HG02840 (cell line): ENCODE data around the gene C12orf75.

Experiments
- ATAC-seq: cut with Tn5 transposase; IDR thresholded peaks from one replicate; pipeline ENCODE4 v1.9.1; 2021; ENCODE audit warnings: mild to moderate bottlenecking, moderate library complexity, moderate number of reproducible peaks; ENCODE audit not compliant: unreplicated experiment, low FRiP score

C12orf75 gene

DNA sequence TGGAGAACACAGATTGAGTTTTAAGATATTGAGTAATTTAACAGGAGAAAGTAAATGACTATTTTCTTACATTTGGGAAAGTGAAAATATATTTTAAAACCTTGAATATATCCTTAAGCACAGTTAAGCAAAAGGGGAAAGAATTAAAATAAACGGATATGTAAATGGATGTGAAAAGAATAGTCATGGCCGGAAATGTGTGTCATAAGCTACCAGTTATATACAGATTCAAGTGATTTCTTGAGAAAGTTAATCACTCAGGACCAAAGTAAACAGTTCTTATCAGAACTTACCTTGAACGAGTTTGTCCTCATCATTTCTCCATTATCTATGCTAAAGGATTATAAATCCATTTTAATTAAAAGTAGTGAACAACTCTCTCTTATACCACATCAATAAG lies 33.4 kb downstream of the C12orf75 start:
- no peak for ATAC-seq

DNA sequence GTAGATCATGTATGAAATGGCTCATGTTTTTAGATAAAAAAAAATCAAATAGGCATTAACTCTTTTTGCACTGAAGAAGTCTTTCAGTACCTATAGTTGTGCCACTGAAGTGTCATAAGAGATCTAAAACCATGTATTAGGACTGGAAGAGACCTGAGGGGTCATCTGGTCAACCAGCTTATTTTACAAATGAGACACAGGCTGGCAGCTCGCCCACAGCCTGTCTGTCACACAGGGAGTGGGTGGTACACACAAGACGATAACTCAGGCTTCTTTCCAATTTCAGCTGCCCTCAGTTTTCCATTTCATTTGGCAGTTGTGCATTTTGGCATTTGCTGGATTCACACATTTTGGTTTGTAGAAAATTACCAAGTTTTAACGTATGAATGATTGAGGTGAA lies 34.7 kb downstream of the C12orf75 start:
- ATAC-seq: no peak

DNA sequence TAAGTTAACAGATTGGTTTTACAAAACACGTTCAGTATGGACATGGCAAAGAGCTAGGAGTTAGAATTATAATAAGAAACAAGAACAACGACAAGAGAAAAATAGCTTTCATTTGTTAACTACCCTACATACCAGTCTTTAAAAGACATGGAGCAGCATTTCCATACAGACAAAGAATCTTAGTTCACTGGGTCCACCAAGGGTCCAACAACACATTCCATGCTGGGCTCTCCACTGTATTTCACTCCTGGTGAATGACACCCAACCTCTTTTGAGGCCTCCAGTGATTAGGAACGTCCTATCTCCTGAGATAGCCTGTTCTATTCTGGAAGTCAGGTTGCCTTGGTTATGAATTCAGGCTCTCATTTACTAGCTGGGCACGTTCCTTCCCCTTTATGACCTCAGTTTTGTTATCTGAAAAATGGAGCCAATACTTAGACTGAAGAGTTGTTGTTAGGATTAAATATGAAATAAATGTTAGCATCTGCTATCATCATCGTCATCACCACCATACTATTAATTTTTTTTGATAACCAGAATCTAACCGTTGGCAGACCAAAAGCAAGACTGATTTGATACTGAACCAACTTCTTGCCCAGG lies 37.7 kb downstream of the C12orf75 start:
- no peak for ATAC-seq

DNA sequence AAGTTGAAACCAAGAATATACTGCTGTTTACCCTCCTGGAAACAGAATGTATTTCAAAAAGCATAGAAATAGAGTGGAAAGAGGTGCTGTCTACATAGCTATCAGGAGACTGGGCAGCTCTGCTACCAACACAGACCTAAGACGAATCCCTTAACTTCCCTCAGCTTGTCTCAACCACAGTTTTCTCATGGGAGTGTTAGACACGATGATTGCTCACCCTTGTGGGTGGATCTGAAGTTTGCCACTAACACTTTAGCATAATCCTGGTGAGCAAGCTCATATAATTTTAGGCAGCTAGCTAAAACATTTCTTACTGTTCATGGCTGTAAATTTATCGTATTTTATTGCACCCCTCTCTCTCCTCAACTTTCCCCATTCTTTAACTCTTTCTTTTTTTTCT lies 38.5 kb downstream of the C12orf75 start:
- no peak for ATAC-seq

DNA sequence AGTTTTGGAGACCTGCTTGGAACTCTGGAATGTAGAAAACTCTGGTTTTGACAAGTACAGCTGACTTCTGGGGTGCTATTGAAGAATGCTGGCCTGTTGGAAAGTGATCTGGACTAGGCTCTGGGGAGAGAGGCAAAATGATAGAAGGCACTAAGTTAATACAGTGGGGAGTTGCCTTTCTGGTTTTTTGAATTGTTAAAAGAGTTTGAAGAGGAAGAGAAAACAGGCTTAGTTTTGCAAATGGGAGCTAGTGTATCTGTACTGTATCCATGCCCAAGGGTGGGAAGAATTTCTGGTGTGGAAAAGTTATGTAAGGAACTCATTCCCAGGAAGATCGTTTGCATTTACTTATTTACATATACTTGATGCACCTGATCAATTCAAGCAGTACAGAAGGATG lies 43.8 kb downstream of the C12orf75 start:
- ATAC-seq: no peak

DNA sequence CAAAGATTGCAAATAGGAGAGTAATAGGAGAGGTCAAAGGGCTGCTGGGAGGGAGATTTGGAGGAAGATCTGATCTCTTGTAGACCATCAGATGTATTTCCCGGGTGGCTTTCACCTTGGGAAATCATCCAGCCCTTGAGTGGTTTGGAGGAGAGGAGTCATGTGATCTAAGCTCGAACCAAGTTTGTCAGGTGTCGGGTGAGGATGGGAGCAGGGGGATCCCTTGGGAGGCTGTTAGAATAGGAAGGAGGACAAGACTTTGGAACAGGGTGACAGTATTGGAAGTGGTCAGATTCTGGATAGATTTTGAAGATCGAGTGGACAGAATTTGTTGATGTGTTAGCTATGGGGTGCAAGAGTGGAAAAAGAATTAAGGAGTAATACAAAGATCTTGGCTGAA lies 46.6 kb downstream of the C12orf75 start:
- no peak for ATAC-seq

DNA sequence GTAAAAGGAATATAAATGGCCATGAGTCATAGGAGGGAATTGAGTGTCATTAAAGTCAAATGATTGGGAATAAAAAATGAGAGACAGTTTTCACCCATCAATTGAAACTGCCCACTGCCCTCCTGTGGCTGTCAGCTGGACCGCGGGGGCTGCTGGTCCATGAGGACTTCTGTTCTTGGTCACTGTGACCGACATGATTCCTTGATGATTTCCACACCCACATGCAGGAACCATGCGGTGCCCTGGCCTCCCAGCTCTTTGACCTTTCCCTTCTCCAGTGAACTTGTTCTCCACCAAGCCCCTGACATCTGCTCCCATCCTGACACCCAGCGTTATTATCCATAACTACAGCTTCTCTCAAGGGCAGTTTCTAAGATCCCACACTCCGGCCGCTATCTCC lies 48.4 kb downstream of the C12orf75 start:
- ATAC-seq: no peak

DNA sequence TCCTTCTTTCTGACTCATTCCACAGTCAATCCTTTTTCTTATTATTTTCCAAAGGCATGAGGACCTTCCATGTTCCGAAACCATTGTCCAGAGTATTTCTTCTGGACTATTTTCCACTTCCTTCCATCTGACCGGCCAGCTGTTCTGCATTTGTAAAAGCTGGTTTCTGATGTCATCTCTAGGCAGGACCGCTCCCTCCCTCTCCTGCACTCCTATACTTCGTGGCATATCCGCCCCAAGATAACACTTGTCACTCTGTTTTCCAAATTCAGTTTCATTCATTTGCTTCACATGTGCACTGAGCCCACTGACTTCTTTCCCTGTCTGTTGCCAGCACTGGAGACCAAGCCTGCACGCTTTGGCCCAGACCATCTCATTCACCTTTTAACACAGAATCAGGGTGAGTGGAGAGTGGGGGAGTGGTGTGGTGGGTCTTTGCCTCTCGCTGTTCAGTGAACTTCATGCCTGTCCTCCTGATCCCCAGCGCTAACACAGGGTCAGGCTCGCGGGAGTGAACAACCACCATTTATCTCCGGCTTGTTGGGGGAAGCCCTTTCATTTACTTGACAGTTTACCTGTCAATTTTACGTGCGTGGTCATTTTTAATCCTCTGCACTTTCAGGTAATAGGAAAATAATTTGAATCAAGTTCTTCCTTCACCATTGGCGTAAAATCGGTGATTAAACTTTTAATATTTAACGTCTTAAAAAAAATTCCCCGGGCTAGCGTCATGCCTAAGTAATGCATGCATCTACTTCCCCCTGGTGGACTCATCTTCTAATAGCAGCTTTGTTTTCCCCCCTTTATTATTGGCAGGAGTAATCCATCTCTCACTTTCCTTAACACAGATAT lies 52.5 kb downstream of the C12orf75 start:
- ATAC-seq: no peak

DNA sequence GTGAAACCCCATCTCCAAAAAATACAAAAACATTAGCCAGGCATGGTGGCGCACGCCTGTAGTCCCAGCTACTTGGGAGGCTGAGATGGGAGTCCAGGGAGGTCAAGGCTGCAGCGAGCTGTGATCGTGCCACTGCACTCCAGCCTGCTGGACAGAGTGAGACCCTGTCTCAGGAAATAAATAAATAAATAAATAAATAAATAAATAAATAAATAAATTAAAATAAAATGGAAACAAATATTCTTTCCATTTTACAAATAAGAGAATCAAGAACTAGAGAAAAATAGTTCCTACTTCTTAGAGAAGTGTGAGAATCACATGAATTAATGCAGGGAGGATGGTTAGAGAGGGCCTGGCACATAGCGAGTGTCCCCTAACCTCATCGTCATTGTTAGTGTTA lies 53.7 kb downstream of the C12orf75 start:
- no peak for ATAC-seq

DNA sequence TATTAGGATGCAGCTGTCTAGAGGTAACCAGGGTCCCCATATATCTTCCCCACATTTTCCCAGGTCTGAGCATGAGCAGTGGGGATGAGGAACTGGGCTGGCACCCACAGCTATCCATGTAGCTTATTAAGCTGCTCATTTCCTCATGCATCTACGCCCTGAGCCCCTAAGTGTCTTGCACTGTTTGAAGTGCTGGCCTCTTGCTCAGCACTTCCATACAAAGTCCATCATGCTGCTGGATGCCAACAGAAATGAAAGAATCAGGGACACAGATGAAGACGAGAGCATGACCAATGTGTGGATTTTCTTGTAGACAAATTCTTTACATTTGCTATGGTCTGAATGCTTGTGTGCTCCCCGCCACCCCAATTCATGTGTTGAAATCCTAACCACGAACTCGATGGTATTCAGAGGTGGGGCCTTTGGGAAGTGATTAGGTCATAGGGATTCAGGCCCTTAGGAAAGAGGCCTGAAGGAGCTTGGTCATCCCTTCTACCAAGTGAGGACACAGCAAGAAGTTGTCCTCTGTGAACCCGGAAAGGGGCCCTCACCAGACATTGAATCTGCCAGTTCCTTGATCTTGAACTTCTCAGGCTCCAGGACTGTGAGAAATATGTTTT lies 54.5 kb downstream of the C12orf75 start:
- ATAC-seq: no peak

DNA sequence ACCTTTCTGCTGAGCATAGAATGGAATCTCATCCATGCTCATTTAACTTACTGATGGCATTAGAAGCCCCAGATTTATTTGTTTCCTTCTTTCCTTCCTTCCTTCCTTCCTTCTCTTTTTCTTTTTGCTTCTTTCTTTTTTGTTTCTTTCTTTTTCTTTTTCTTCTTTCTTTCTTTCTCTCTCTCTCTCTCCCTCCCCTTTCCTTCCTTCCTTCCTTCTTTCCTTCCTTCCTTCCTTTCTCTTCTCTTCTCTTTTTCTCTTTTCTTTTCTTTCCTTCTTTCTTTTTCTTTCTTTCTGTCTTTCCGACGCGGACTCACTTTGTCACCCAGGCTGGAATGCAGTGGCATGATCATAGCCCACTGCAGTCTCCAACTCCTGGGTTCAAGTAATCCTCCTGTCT lies 55.9 kb downstream of the C12orf75 start:
- ATAC-seq: no peak

DNA sequence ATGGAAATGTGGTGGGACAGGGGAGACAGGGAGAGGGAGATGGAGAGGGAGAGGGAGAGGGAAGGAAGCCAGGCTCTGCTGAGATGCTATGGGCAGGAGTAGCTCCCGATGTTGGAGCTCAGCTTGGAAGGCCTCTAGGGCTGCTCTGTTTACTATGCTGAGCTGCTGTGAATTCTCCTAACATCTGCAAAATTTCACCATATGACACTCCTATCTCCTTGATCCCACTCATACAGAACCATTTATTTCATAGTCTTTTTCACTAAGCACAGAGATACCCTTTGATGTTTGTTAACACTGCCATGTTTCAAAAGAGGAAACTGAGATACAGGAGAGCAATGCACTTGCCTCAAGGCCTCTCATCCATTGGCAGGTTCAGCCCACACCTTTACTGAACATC lies 60.7 kb downstream of the C12orf75 start:
- no peak for ATAC-seq

DNA sequence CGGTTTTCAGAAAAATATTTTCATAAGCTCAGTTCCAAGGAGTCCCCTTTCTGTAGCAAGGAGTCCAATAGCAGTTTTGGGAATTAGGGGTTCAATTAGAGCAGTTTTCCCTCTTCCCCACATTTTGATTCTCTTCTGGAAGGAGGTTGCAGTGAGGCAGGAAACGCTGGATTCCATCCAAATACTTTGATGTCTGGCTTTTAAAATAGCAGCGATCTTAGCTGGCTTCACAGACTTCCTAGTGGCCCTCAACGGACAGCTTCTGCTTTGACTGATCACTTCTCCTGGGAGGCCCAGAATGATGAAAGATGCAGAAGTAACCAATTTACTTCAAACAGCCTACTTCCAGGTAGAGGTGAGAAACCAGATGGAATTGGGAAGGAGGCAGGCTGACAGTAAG lies 63.1 kb downstream of the C12orf75 start:
- ATAC-seq: no peak

DNA sequence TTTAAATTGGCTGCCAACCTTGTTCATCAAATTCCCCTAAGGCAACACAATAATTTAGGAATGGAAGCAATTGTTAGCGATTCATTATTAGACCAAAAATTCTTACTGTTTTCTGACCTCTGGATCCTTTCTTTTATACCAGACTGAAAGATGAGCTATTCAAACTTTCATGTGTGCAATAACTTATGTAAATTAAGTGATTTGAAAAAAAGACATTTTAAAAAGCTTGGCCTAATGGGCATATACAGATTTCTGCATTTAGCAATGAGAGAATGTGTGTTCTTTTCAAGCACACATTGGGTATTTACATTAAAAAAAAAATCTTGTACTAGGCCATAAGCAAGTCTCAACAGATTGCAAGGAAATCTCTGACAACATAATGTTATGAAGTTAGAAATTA lies 65.5 kb downstream of the C12orf75 start:
- ATAC-seq: no peak

DNA sequence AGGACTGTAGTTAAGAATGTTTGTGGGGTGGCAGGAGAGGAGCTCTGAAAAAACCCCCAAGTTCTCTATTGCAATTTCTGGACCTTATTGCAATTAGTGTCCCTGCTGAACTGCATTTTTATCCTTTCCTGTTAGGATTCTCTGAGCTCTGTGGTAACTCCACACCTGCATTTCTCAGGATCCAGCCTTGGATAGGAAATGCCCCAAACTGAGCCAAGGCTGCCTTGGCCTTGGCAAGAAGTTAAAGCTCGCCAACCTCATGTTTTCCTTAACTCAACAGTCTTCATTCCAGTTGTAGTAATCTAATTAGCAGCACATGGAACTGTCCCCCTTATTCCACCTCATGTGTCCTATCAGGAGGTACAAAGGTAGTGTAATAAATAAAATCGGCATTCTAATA lies 66.5 kb downstream of the C12orf75 start:
- ATAC-seq: no peak

DNA sequence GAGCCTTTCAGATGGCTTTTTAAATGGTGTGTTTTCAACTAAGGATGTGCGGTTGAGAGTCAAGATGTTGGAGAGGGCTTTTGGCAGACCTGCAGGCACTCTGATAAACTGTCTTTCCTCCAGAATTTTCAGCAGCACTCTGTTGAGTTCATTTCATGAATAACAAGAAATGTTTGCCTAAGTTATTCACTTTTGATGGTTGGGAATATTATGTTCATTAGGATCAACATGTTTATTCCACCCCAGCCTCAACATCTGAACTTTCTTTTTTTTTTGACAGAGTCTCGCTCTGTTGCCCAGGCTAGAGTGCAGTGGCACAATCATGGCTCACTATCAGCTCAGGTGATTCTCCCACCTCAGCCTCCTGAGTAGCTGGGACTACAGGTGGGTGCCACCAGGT lies 68.4 kb downstream of the C12orf75 start:
- no peak for ATAC-seq

DNA sequence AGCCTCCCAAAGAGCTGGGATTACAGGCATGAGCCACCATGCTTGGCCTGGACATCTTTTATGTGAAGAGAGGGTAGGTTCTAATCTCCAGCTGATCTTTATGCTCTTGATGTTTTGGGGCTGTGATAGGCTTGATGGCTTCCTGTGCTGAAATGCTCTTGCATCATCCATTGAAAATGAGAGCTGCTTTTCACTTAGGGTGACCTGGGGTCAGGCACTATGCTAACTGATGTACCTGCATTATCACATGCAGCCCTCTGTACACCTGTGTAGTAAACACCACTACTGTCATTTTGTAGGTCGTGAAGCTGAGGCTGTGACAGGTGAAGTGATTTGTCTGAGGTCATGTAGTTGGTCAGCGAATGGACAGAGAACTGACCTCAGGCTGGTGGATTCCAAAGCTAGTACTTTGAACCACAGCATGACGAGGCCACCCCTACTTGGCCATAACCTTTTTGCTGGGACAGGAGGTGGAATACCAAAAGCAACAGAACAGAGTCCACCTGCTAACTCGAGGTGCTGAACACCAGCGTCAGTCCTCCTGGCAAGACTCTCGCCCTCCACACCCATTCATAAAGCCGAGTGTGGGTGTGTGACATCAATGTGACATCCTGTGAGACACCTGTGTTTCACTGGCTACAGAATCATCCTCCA lies 69.1 kb downstream of the C12orf75 start:
- ATAC-seq: no peak

DNA sequence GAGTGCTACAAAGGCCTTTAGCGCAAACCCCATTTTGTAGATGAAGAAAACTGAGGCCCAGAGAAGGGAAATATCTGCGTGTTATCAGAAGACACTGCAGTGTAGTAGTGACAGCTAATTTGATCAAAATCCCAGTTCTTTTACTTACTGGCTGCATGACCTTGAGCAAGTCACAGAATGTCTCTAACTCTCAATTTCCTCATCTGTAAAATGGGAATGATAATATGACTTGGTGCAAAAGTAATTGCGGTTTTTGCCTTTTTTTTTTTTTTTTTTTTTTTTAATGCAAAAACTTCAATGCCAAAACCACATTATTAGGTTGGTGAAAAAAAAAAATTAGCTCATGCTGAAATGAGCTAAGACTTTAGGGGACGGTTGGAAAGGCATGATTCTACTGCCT lies 69.7 kb downstream of the C12orf75 start:
- ATAC-seq: no peak

DNA sequence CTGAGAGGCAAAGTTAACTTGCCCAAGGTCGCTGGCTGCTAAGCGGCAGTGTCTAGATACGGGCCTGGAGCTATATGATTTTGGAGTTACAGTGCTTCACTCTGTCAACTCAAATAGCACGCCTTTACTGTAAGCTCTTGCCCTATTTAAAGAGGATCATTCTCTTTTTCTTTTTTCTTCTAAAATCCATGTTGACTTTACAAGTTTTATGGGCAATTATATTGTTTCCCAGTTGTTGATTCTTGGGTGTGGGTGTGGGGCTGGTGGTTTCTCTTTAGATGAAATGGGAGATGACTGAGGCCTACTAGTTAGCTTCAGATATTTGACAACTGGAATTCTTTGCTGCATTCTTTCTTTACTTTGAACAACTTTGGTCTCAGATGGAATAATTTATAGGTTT lies 70.7 kb downstream of the C12orf75 start:
- no peak for ATAC-seq

DNA sequence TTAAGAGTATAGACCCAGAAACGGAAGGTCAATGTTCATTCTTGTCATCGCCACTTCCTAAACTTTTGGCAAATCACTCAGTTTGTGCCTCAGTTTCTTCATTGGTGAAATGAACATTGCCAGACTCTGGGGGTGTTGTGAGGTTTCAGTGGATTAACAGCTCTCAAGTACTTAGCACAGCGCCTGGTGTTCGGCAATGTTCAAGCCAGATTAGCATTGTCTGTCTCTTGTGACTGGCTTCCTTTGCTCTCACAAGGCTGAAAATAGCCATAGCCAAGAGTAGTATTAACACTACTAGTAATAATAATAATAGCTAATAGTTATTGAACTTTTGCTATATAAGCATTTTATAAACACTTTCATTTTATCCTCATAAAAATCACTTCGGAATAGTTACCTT lies 71.9 kb downstream of the C12orf75 start:
- ATAC-seq: no peak

DNA sequence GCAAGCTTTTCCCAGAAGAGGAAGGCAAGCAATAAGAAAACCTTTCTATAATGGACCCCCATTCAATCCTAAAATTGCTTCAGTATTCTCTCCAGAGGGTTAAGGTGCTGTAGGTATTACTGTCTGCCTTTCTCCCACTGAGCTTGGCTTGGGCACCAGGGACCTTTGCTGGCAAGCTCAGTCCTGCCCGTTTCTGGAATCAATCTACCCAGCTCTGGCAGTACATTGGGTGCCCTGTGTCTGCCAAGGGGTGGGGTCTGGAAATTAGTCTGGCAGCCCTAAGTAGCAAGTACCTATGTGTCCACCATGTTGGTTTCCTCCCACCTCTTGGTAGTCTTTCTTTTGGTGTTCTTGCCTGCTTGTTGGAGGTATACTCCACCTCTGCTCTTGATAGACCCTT lies 72.6 kb downstream of the C12orf75 start:
- ATAC-seq: no peak
